Activated naive CD8-positive, alpha-beta T cell treated with anti-CD3 and anti-CD28 coated beads for 36 hours (primary cell): ENCODE measurements around the gene STYXL2. TPM values are rescaled to one million over a fixed set of nuclear protein-coding genes. Genes with fewer than 3 reads are reported as not detected.
A peak's percentile ranks its signal among the peaks of the same experiment; 100 is the strongest.

Source experiments
- DNase-seq: peaks from one replicate; pipeline ENCODE4 v3.0.0; 2021
- H3K27ac Mint-ChIP-seq: one replicate; pipeline ENCODE4 v1.8.0; 2022; ENCODE audit warnings: mild to moderate bottlenecking, moderate library complexity, mixed read lengths
- H3K27me3 Mint-ChIP-seq: one replicate; pipeline ENCODE4 v1.8.0; 2022; ENCODE audit warnings: mild to moderate bottlenecking, mixed read lengths
- H3K36me3 Mint-ChIP-seq: one replicate; pipeline ENCODE4 v1.8.0; 2021; ENCODE audit warnings: mild to moderate bottlenecking, mixed read lengths
- H3K4me1 Mint-ChIP-seq: one replicate; pipeline ENCODE4 v1.8.0; 2021; ENCODE audit warnings: mixed read lengths
- H3K4me3 Mint-ChIP-seq: one replicate; pipeline ENCODE4 v1.8.0; 2022; ENCODE audit warnings: mild to moderate bottlenecking, moderate library complexity, mixed read lengths
- H3K9me3 Mint-ChIP-seq: one replicate; pipeline ENCODE4 v1.8.0; 2022; ENCODE audit warnings: mixed read lengths
- total RNA-seq, 2 experiments: library from RNA; stranded (reverse); gene quantifications; one replicate each; pipeline ENCODE4 v1.2.3, GENCODE V29; 2021

STYXL2 gene
- total RNA-seq, 2 experiments from 2014 or later, result not detected

DNA sequence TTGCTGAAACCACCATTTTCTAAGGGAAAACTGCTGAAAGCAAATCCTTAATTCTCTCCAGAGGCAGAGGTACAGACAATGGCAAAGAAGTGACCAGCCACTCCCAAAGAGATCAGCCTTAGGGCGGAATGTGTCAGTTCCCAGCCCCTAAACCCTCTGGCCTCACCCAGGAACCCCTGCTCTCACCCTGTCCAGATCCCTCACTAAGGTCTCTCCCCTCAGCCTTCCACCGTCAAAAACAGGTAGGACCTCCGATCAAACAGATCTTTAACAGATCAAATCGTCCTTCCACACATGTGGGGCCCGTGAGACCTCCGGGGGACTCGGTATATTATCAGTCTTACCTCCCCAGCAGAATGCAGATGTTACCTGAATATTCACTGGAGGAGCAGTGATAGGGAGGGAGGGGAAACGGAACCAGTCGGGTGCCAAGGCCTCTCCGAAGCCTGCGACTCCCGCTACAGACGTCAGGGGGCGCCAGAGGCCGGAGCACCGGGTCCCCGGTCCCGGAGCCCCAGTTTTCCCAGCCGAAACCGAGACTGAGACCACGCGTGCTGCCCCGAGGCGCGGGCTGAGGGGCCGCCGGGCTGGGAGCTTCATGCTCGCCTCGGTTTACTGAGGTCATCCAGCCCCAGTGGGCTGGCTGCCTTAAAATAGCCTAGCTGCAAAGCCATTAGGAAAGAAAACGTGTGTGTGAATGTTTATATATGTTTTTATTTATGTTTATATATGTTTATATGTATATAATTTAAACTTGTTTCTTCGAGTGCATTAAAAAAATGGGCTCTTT is 27.3 kb upstream of the STYXL2 start:
- Mint-ChIP-seq H3K4me3 (peak overlapping the region; percentile 35), H3K9me3 (no peaks in the 10 kb centered on the region), H3K4me1 (peaks cover 2% of the 10 kb centered on the region), H3K36me3 (no peaks in the 10 kb centered on the region), H3K27ac (no peak overlapping the region), H3K27me3 (no peaks in the 10 kb centered on the region)
- DNase-seq, result peak; percentile 79

DNA sequence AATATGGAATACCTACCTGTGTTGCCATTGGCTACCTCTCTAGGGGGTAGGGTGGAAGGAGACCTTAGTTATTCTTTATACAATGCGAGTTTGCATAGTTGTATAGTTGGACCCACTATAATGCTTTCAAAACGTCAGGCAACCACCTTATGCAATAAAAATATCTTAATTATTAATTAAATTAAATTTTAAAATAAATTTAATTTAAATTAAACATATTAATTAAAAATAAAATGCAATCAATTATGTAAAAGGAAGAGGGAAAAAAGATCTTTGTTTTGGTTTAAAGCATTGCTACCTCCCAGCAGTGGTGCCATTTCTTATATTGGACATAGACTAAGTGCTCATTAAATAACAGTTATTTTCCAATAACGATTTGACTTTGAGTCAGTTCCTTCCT is 26.0 kb upstream of the STYXL2 start:
- no peak overlapping the region for H3K4me3 Mint-ChIP-seq
- no peaks in the 10 kb centered on the region for H3K9me3 Mint-ChIP-seq
- DNase-seq, result no peak
- no peaks in the 10 kb centered on the region for H3K36me3 Mint-ChIP-seq
- H3K4me1 Mint-ChIP-seq, result peaks cover 2% of the 10 kb centered on the region
- no peaks in the 10 kb centered on the region for H3K27me3 Mint-ChIP-seq
- H3K27ac Mint-ChIP-seq, result no peak overlapping the region

DNA sequence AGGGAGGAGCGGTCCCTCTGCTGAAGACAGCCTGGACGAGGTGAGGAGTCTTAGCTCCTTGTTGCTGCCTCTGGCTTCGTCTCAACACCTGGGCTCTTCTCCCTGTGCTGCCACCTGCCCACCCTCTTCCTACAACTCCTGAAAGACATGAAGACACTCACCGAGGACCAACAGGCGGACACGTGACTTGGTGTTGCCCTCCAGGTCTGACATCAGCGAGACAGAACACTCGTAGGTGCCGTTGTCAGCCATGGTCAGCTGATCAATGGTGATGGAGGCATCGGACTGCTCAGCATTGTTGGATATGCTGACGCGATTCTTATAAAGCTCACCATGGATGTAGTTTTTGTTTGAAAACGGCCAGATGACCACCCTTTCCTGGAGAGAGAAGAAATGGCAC is 25.1 kb upstream of the STYXL2 start:
- peaks cover 2% of the 10 kb centered on the region for H3K4me1 Mint-ChIP-seq
- no peak for DNase-seq
- H3K27ac Mint-ChIP-seq, result no peak overlapping the region
- no peak overlapping the region for H3K4me3 Mint-ChIP-seq
- no peaks in the 10 kb centered on the region for H3K36me3 Mint-ChIP-seq
- H3K27me3 Mint-ChIP-seq, result no peaks in the 10 kb centered on the region
- H3K9me3 Mint-ChIP-seq, result no peaks in the 10 kb centered on the region

DNA sequence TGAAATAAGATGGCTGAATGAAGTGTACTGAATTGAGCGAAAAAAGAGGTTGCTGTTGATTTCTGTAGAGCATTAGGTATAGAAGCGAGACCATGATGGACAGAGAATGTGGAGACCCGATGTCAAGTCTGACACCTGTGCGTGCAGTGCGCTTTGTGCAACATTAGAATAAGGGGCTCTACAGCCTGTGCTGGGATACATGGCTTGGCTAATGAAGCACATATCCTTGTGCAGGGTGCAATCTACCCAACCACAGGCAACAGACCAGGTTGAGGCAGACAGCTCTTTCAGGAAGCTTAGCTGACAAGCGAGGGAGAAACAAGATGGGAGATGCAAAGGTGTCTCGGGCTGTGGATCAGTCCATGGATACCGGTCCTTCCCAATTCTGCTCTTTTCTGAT is 22.6 kb upstream of the STYXL2 start:
- Mint-ChIP-seq H3K4me3 (no peak overlapping the region), H3K4me1 (peaks cover 8% of the 10 kb centered on the region), H3K9me3 (no peaks in the 10 kb centered on the region), H3K27ac (no peak overlapping the region), H3K27me3 (no peaks in the 10 kb centered on the region), H3K36me3 (no peaks in the 10 kb centered on the region)
- DNase-seq, result no peak

DNA sequence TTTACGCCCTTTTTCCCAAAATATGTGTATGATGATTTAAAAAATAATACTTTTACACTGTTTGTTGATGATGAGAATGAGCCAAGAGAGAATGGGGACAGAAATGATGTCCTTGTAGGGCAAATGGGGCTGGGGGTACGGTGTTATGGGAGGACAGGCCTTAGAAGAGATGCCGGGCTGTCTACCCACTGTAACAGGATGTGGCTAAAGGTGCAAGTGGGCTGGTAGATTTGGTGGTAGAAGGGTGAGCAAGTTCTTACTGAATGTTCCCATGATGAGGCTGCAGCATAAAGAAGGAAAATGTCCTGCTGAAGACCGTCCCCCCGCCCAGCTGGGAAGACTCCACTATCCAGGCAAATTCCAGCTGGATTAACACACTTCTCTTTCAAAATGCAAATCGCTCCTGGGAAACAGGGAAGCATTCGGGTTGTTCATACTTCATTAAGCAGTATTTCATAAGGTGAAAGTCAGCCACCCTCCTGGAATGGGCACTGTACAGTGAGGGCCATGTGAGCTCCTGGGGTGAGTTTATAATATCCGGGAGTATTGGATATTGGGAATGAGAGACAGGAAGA is 17.7 kb upstream of the STYXL2 start:
- Mint-ChIP-seq H3K4me1 (peaks cover 9% of the 10 kb centered on the region), H3K36me3 (no peaks in the 10 kb centered on the region), H3K27ac (no peak overlapping the region), H3K9me3 (no peaks in the 10 kb centered on the region), H3K4me3 (no peak overlapping the region), H3K27me3 (peaks cover 4% of the 10 kb centered on the region)
- no peak for DNase-seq

DNA sequence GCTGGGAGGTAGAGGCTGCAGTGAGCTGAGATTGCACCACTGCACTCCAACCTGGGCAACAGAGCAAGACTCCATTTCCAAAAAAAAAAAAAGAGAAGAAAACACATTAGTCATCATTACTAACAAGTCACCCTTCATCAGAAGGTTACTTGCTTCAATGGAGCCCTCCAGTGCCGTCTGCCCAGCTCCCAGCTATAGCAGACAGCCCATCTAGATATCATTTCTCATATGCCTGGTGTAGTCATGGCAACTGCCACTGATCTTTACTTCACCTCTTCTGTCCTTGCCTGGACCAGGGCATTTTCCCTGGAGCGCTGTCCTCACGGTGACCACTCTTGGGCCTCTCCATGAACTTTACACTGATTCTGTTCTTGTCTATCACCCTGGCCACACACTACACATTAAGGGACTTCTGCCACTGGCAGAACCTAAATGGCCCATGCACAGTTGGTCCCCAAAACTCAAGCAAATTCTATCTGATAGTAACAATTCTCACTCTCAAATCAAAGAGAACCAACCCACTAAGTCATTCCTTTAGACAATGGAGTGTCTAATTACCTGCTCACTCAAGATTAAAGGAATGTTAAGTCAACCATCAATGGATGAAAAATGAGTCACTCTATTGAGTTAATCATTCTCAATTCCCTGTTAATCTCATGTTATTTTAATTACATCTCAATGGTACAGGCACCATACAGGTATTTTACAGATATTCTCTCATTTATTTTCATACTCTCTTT is 16.6 kb upstream of the STYXL2 start:
- Mint-ChIP-seq H3K27ac (no peak overlapping the region), H3K4me3 (no peak overlapping the region), H3K36me3 (no peaks in the 10 kb centered on the region), H3K9me3 (no peaks in the 10 kb centered on the region), H3K4me1 (peaks cover 9% of the 10 kb centered on the region), H3K27me3 (peaks cover 4% of the 10 kb centered on the region)
- no peak for DNase-seq

DNA sequence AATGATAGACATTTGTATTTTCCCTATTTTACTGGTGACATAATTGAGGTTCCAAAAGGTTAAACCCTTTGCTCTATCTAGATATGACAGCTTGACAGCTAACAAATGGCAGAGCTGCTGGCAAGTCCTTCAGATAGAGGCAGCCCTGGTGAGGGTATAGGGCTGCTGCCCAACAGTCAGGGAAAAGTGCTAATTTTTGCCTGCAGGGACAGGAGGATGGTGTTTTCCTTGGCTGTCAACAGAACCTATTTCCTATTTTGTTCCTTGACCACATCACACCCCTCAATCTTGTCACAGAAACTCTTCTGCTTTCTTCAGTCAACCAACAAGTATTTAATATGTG is 16.0 kb upstream of the STYXL2 start:
- H3K27ac Mint-ChIP-seq, result no peak overlapping the region
- H3K4me3 Mint-ChIP-seq, result no peak overlapping the region

DNA sequence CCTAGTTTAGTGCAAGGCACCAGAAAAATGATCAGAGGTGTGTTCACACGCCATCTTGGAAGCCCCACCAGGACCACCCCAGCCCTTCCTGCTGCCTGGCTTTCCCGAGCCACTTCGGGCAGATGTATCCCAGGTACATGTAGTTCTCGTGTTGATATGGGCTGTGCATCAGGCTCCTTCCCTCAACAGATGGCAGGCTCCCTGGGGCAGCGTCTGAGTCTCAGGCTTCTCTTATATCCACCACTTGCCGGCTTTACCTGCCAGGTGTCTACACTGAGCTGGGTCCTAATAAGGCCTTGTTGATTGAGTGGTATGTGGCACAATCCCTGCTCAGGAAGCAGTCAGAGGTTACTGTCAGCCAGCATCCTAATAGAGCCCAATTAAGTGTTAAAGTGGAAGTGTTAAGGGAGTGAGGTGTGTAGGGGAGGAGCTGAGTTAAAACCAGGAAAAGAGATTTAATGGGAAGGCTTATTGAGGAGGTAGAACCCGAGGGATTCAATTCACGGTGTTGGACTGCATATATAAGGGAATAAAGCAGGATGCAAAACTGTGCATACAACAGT is 12.2 kb upstream of the STYXL2 start:
- DNase-seq, result no peak
- Mint-ChIP-seq H3K9me3 (no peaks in the 10 kb centered on the region), H3K27me3 (peaks cover 4% of the 10 kb centered on the region), H3K27ac (no peak overlapping the region), H3K4me3 (no peak overlapping the region), H3K36me3 (no peaks in the 10 kb centered on the region), H3K4me1 (no peaks in the 10 kb centered on the region)

More for the DNA sequence above, 16.0 kb upstream of the STYXL2 start:
- DNase-seq, result no peak
- H3K9me3 Mint-ChIP-seq, result no peaks in the 10 kb centered on the region
- H3K36me3 Mint-ChIP-seq, result no peaks in the 10 kb centered on the region
- H3K27me3 Mint-ChIP-seq, result peaks cover 4% of the 10 kb centered on the region
- peaks cover 9% of the 10 kb centered on the region for H3K4me1 Mint-ChIP-seq

DNA sequence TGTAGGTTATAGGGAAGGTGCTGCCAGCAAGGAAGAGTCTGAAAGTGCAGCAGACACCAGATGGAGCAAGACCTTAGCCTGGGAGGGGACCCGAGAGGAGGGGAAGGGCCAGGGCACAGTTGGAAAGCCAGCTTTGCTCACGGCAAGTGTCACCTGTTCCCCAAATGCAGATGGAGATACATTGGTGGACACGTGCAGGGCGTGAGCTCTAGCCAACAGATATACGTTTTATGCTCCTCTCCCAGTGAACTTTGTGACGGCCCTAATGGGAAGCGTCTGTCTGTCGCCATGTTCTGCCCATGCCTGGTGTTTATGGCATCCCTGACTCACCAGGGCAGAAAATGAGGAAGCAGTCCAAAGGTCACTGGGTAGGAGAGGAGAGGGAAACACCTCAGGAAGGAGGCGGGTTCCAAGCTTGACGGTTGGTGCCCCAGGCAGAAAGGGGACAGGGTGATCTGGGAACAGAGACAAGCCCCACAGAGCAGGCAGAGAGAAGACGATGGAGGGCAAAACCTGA is 11.3 kb upstream of the STYXL2 start:
- no peaks in the 10 kb centered on the region for H3K36me3 Mint-ChIP-seq
- no peak overlapping the region for H3K27ac Mint-ChIP-seq
- DNase-seq, result no peak
- H3K4me3 Mint-ChIP-seq, result no peak overlapping the region
- H3K27me3 Mint-ChIP-seq, result no peaks in the 10 kb centered on the region
- no peaks in the 10 kb centered on the region for H3K4me1 Mint-ChIP-seq
- H3K9me3 Mint-ChIP-seq, result no peaks in the 10 kb centered on the region

DNA sequence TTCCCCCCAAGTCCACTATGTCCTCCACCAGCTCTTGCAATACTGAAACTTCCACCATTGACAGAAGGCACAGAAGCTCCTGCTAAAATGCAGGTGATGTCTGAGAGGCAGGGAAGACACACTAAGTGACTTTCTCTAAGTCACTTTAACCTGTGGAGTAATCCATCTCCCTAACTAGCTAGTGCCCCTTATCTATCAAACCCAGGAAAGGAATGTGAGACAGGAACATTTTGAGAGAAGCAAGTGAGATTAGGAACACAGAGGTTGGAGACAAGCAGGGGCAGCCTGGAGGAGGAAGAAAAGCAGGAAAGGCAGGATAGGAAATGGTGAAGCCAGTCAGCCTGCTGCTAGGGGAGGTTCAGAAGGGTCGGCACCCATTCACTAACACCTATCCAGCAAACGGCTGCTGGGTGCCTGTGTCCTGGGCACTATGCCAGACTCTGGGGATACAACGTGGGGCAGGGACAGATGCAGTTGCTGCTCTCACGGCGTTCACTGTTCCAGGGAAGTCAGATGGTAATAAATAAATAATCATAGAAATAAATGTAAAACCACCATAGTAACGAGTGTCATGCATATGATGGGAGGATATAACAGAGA is 10.7 kb upstream of the STYXL2 start:
- H3K27me3 Mint-ChIP-seq, result no peaks in the 10 kb centered on the region
- no peak overlapping the region for H3K4me3 Mint-ChIP-seq
- H3K9me3 Mint-ChIP-seq, result no peaks in the 10 kb centered on the region
- DNase-seq, result no peak
- H3K36me3 Mint-ChIP-seq, result no peaks in the 10 kb centered on the region
- no peak overlapping the region for H3K27ac Mint-ChIP-seq
- no peaks in the 10 kb centered on the region for H3K4me1 Mint-ChIP-seq

DNA sequence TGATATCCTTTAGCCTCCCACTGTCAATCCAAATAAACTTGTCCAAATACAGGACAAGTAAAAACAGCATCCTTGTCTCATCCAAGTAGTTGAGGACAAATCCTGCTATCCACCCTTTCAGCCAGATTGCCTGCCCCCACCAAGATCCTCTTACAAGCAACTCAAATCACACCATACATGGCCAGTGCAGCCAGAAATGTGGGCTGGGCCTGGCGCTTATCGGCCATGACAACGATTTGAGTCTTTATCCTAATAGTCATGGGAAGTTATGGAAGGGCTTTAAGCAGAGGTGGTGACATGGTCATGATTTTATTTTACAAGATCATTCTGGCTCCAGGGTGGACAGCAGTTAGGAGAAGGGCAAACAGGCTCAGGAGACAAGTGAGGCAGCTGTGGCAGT is 10.0 kb upstream of the STYXL2 start:
- no peaks in the 10 kb centered on the region for H3K4me1 Mint-ChIP-seq
- H3K27ac Mint-ChIP-seq, result no peak overlapping the region
- H3K36me3 Mint-ChIP-seq, result no peaks in the 10 kb centered on the region
- no peak overlapping the region for H3K4me3 Mint-ChIP-seq
- H3K27me3 Mint-ChIP-seq, result no peaks in the 10 kb centered on the region
- no peaks in the 10 kb centered on the region for H3K9me3 Mint-ChIP-seq
- DNase-seq, result no peak

DNA sequence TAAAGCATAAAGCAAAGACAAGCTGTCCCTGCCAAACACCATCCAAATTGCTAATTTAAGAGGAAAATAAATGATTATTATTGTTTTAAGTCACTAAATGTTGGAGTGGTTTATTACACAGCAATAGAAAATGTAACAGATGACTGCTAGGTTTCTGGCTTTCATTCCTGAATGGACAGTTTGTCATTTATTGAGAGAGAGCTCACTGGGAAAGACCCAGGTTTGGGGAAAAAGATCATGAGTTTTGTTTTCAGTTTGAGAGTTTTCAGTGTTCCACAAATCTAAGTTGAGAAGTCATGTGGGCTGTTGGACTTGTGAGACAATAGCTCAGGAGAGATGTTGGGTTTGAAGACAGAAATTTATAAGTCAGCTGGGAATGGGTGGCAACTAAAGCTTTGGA is 9.1 kb upstream of the STYXL2 start:
- no peaks in the 10 kb centered on the region for H3K9me3 Mint-ChIP-seq
- no peak overlapping the region for H3K27ac Mint-ChIP-seq
- no peak overlapping the region for H3K4me3 Mint-ChIP-seq
- DNase-seq, result no peak
- no peaks in the 10 kb centered on the region for H3K4me1 Mint-ChIP-seq
- H3K27me3 Mint-ChIP-seq, result no peaks in the 10 kb centered on the region
- no peaks in the 10 kb centered on the region for H3K36me3 Mint-ChIP-seq

DNA sequence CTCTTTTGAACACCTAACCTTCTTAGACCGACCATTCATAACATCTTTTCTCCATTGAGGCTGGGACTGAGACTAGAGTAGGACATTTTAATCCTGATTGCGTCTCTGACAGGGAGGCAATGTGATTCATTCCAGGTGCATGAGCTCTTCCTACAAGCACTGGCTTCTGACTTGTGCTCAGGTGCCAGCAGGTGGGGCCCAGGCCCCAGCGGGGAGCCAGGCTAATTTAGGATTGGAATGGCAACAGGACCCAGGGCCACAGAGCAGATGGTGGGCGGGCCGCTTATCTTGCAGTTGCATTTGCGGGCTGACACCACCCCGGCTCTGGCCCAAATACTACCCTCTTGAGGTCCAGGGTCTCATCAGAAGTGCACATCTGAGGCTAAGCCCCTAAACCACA is 7.8 kb upstream of the STYXL2 start:
- no peaks in the 10 kb centered on the region for H3K27me3 Mint-ChIP-seq
- H3K4me1 Mint-ChIP-seq, result peaks cover 8% of the 10 kb centered on the region
- H3K36me3 Mint-ChIP-seq, result peaks cover 3% of the 10 kb centered on the region
- no peak for DNase-seq
- H3K9me3 Mint-ChIP-seq, result no peaks in the 10 kb centered on the region
- H3K27ac Mint-ChIP-seq, result no peak overlapping the region
- H3K4me3 Mint-ChIP-seq, result no peak overlapping the region

DNA sequence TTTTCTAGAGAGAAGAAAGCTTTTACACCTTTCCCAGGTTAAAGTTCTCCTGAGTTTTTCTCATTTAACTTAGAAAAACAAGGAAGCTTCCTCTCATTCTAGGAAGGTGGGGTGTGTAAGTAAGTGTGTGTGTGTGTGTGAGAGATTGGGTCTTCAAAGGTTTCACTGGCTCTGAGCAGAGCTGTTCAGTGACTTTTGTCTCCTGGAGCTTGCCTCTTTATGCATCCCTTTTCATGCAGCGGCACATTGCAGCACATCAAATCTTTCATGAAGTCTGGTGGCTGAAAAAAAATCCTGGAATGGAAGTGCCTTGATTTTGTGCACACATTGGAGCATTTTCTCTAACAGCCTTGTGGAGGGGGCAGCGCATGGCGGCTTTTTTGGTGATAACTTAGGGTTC is 7.1 kb upstream of the STYXL2 start:
- no peak for DNase-seq
- Mint-ChIP-seq H3K9me3 (no peaks in the 10 kb centered on the region), H3K4me3 (no peak overlapping the region), H3K27ac (no peak overlapping the region), H3K4me1 (peaks cover 8% of the 10 kb centered on the region), H3K36me3 (peaks cover 3% of the 10 kb centered on the region), H3K27me3 (no peaks in the 10 kb centered on the region)
